Ishikawa (cell line): ENCODE results near the gene C2CD4D.

Source experiments
- CEBPB ChIP-seq: IDR thresholded peaks from 2 replicates; pipeline ENCODE4 v1.6.1; 2012
- CREB1 ChIP-seq: IDR thresholded peaks from 2 replicates; pipeline ENCODE4 v1.6.1; 2012; ENCODE audit warnings: low read depth
- EGR1 ChIP-seq: IDR thresholded peaks from 2 replicates; pipeline ENCODE4 v1.6.1; 2012
- EP300 ChIP-seq: IDR thresholded peaks from 2 replicates; pipeline ENCODE4 v1.6.1; 2012; ENCODE audit warnings: borderline replicate concordance
- FOXM1 ChIP-seq: IDR thresholded peaks from 2 replicates; pipeline ENCODE4 v1.6.1; 2012; ENCODE audit warnings: low read depth, borderline replicate concordance
- MAX ChIP-seq: IDR thresholded peaks from 2 replicates; pipeline ENCODE4 v1.6.1; 2012
- NFIC ChIP-seq: IDR thresholded peaks from 2 replicates; pipeline ENCODE4 v1.6.1; 2012
- RAD21 ChIP-seq: IDR thresholded peaks from 2 replicates; pipeline ENCODE4 v1.6.1; 2012; ENCODE audit warnings: low read depth
- REST ChIP-seq: IDR thresholded peaks from 2 replicates; pipeline ENCODE4 v1.6.1; 2012; ENCODE audit warnings: low read depth, mild to moderate bottlenecking
- TAF1 ChIP-seq: IDR thresholded peaks from 2 replicates; pipeline ENCODE4 v1.6.1; 2012; ENCODE audit warnings: low read depth, mild to moderate bottlenecking
- TCF12 ChIP-seq: IDR thresholded peaks from 2 replicates; pipeline ENCODE4 v1.6.1; 2012; ENCODE audit warnings: low read depth
- TEAD4 ChIP-seq: IDR thresholded peaks from 2 replicates; pipeline ENCODE4 v1.6.1; 2012
- USF1 ChIP-seq: IDR thresholded peaks from 2 replicates; pipeline ENCODE4 v1.6.1; 2012
- YY1 ChIP-seq: IDR thresholded peaks from 2 replicates; pipeline ENCODE4 v1.6.1; 2012; ENCODE audit warnings: low read depth
- ZBTB7A ChIP-seq: IDR thresholded peaks from 2 replicates; pipeline ENCODE4 v1.6.1; 2012; ENCODE audit warnings: low read depth

C2CD4D gene

GRCh38 chr1:151858886-151859665, 19.5 kb upstream of the C2CD4D start:
- TF ChIP-seq ZBTB7A (no peak), RAD21 (no peak), USF1 (no peak), REST (no peak), YY1 (no peak), CEBPB (no peak), FOXM1 (no peak)

GRCh38 chr1:151858030-151858746, 18.6 kb upstream of the C2CD4D start:
- no peak for TF ChIP-seq TEAD4
- no peak for TF ChIP-seq TAF1
- TF ChIP-seq FOXM1 = no peak
- TF ChIP-seq MAX = no peak
- no peak for TF ChIP-seq EGR1
- no peak for TF ChIP-seq CEBPB
- TF ChIP-seq REST = no peak
- TF ChIP-seq CREB1 = no peak
- no peak for TF ChIP-seq EP300
- TF ChIP-seq RAD21 = no peak
- no peak for TF ChIP-seq USF1
- no peak for TF ChIP-seq NFIC
- TF ChIP-seq YY1 = no peak
- TF ChIP-seq TCF12 = no peak
- no peak for TF ChIP-seq ZBTB7A

- TF ChIP-seq REST = no peak
- TF ChIP-seq TAF1 = no peak
- no peak for TF ChIP-seq YY1
- TF ChIP-seq RAD21 = no peak
- no peak for TF ChIP-seq FOXM1
- TF ChIP-seq CREB1 = no peak
- TF ChIP-seq TEAD4 = no peak
- no peak for TF ChIP-seq MAX
- no peak for TF ChIP-seq EP300
- no peak for TF ChIP-seq CEBPB
- no peak for TF ChIP-seq TCF12
- TF ChIP-seq ZBTB7A = no peak
- no peak for TF ChIP-seq USF1
- no peak for TF ChIP-seq NFIC
- no peak for TF ChIP-seq EGR1
Measured at GRCh38 chr1:151855933-151856332, 16.3 kb upstream of the C2CD4D start.

GRCh38 chr1:151854658-151855057, 15.0 kb upstream of the C2CD4D start:
- TF ChIP-seq CEBPB = no peak
- TF ChIP-seq FOXM1 = no peak
- no peak for TF ChIP-seq EGR1
- TF ChIP-seq CREB1 = no peak
- no peak for TF ChIP-seq EP300
- TF ChIP-seq TAF1 = no peak
- no peak for TF ChIP-seq YY1
- no peak for TF ChIP-seq ZBTB7A
- TF ChIP-seq TCF12 = no peak
- no peak for TF ChIP-seq RAD21
- TF ChIP-seq REST = no peak
